ENCODE measurements around the gene THSD7A.

The THSD7A gene

DNA sequence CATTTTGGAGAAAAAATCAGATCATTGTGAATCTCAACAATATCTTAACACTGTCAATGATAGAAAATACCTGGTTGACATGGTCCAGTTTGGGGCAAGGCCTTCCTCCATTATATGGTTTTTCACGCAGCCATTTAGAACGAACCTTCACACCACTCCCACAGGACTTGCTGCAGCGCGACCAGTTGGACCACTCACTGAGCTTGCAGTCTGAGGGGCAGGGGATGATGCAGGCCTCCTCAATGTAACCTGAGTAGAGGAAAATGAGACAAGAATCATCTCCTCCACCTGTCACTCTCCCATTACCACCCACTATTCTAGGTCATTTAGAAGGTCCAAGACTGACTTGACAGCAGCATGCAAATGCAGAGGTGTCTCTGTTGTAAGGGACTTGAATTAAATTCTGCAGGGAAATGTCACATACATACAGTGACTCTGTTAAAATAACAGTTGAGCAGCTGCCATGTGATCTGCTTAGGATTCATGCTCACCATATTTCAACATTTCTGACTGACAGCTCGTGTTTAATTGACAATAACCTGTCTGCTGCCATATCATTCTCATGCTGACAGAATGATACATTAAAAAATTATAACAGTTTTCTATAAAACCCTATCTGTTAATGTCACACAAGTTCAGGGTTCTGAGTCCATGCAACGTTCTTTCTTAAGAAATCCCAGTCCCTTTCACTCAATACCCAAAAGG lies 403.0 kb downstream of the THSD7A start:
- no peaks in the 10 kb centered on the region for H3K36me3 ChIP-seq (replicated peaks; ENCODE audit: low read depth, low read length)

DNA sequence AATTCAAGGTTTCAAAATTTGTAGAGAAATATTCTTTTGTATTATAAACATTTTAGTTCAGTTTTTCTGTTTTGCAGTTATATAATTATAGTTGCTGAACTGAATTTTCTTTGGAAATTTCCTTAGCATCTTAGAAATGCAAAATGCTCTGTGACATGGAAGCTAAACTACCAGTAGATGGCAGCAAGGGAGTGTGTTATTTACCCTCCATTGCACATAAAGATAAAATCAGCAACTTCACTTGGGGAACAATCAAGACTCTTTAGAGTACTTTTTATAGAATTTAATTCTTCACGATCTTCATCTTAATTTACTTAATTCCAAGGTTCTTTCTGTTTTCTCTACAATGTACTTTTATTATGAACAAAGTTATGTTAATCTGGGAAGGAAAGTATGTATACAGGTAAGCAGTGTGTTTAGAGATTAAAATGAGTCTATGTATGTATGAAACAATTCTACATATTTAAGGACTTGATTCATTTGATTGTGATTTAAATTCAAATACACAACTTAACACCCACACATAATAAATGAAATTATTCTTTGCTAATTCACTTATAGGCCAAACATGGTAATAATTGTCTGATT lies 404.2 kb downstream of the THSD7A start:
- Histone ChIP-seq H3K4me3 (ENCODE audit: low read length) (no peak overlapping the region), H3K9me3 (ENCODE audit: insufficient read depth, low read length) (no peaks in the 10 kb centered on the region), H3K4me1 (ENCODE audit: low read length) (0 out of 2 replicates have a peak, but pooled peaks cover 4% of the 10 kb centered on the region), H4K20me1 (ENCODE audit: insufficient read depth, low read length) (no peaks in the 10 kb centered on the region), H3K27ac (ENCODE audit: low read length) (no peak overlapping the region), H3K9ac (ENCODE audit: low read length) (no peak overlapping the region), H2AFZ (ENCODE audit: low read depth, low read length) (no peak overlapping the region), H3K4me2 (ENCODE audit: low read length) (no peak overlapping the region), H3K36me3 (replicated peaks; ENCODE audit: low read depth, low read length) (no peaks in the 10 kb centered on the region), H3K79me2 (ENCODE audit: low read length) (no peaks in the 10 kb centered on the region), H3K27me3 (ENCODE audit: low read depth, low read length) (no peaks in the 10 kb centered on the region)
- TF ChIP-seq, protein P1, sequence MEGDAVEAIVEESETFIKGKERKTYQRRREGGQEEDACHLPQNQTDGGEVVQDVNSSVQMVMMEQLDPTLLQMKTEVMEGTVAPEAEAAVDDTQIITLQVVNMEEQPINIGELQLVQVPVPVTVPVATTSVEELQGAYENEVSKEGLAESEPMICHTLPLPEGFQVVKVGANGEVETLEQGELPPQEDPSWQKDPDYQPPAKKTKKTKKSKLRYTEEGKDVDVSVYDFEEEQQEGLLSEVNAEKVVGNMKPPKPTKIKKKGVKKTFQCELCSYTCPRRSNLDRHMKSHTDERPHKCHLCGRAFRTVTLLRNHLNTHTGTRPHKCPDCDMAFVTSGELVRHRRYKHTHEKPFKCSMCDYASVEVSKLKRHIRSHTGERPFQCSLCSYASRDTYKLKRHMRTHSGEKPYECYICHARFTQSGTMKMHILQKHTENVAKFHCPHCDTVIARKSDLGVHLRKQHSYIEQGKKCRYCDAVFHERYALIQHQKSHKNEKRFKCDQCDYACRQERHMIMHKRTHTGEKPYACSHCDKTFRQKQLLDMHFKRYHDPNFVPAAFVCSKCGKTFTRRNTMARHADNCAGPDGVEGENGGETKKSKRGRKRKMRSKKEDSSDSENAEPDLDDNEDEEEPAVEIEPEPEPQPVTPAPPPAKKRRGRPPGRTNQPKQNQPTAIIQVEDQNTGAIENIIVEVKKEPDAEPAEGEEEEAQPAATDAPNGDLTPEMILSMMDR (IDR thresholded peaks at IDR 0.05; ENCODE audit: low read depth, low read length), result peak; percentile 74
- no peak for TF ChIP-seq EZH2phosphoT487 (IDR thresholded peaks at IDR 0.05; ENCODE audit: low read depth)

More for the DNA sequence above, 403.0 kb downstream of the THSD7A start:
- Histone ChIP-seq H4K20me1 (ENCODE audit: insufficient read depth, low read length) (no peaks in the 10 kb centered on the region), H3K4me2 (ENCODE audit: low read length) (no peak overlapping the region), H2AFZ (ENCODE audit: low read depth, low read length) (no peak overlapping the region), H3K9ac (ENCODE audit: low read length) (no peak overlapping the region), H3K4me1 (ENCODE audit: low read length) (0 out of 2 replicates have a peak, but pooled peaks cover 4% of the 10 kb centered on the region), H3K79me2 (ENCODE audit: low read length) (no peaks in the 10 kb centered on the region), H3K27ac (ENCODE audit: low read length) (no peak overlapping the region), H3K9me3 (ENCODE audit: insufficient read depth, low read length) (no peaks in the 10 kb centered on the region), H3K4me3 (ENCODE audit: low read length) (no peak overlapping the region), H3K27me3 (ENCODE audit: low read depth, low read length) (no peaks in the 10 kb centered on the region)
- no peak for TF ChIP-seq EZH2phosphoT487 (IDR thresholded peaks at IDR 0.05; ENCODE audit: low read depth)
- TF ChIP-seq, protein P1 (IDR thresholded peaks at IDR 0.05; ENCODE audit: low read depth, low read length), result no peak

DNA sequence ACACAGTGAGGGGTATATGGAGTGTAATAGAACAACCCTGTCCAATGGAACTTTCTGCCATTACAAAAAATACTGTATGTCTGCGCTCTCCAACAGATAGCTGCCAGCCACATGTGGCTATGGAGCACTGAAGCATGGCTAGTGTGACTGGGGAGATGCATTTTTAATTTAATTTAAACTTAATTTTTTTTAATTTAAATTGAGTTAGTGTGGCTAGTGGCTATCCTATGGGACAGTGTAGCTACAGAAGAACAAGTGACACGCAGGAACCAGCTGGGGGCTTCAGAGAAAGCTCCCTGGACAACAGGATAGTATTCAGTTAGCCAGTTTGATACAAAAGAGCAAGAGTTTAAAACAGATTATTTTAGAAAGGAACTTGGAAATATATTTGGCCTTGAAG lies 408.0 kb downstream of the THSD7A start:
- H3K9ac ChIP-seq (ENCODE audit: low read length), result no peak overlapping the region
- no peak overlapping the region for H3K4me3 ChIP-seq (ENCODE audit: low read length)
- H4K20me1 ChIP-seq (ENCODE audit: insufficient read depth, low read length), result no peaks in the 10 kb centered on the region
- no peak overlapping the region for H3K27ac ChIP-seq (ENCODE audit: low read length)
- H3K9me3 ChIP-seq (ENCODE audit: insufficient read depth, low read length), result peaks cover 3% of the 10 kb centered on the region; the same call in 1 of the 2 replicates
- no peaks in the 10 kb centered on the region for H3K36me3 ChIP-seq (replicated peaks; ENCODE audit: low read depth, low read length)
- H3K27me3 ChIP-seq (ENCODE audit: low read depth, low read length), result no peaks in the 10 kb centered on the region
- no peaks in the 10 kb centered on the region for H3K79me2 ChIP-seq (ENCODE audit: low read length)
- H2AFZ ChIP-seq (ENCODE audit: low read depth, low read length), result no peak overlapping the region
- no peak for TF ChIP-seq EZH2phosphoT487 (IDR thresholded peaks at IDR 0.05; ENCODE audit: low read depth)
- TF ChIP-seq, protein P1 (IDR thresholded peaks at IDR 0.05; ENCODE audit: low read depth, low read length), result no peak
- 0 out of 2 replicates have a peak, but pooled peaks cover 4% of the 10 kb centered on the region for H3K4me1 ChIP-seq (ENCODE audit: low read length)
- H3K4me2 ChIP-seq (ENCODE audit: low read length), result no peak overlapping the region

DNA sequence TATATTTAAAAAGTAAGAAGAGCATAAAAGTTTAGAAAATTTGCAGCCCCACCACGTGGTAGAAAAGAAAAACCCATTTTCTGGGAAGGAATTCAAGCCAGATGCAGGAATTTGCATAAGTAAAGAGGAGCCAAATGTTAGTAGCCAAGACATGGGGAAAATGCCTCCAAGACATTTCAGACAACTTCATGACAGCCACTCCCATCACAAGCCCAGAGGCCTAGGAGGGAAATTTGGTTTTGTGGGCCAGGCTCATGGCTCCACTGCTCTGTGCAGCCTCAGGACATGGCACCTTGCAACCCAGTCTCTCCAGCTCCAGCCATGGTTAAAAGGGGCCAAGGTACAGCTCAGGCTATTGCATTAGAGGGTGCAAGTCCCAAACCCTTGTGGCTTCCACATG lies 411.9 kb downstream of the THSD7A start:
- no peak for TF ChIP-seq EZH2phosphoT487 (IDR thresholded peaks at IDR 0.05; ENCODE audit: low read depth)
- TF ChIP-seq, protein P1 (IDR thresholded peaks at IDR 0.05; ENCODE audit: low read depth, low read length), result no peak
- Histone ChIP-seq H2AFZ (ENCODE audit: low read depth, low read length) (no peak overlapping the region), H3K9ac (ENCODE audit: low read length) (no peak overlapping the region), H3K4me1 (ENCODE audit: low read length) (no peaks in the 10 kb centered on the region), H3K27ac (ENCODE audit: low read length) (no peak overlapping the region), H3K36me3 (replicated peaks; ENCODE audit: low read depth, low read length) (no peaks in the 10 kb centered on the region), H3K9me3 (ENCODE audit: insufficient read depth, low read length) (peaks cover 3% of the 10 kb centered on the region; the same call in 1 of the 2 replicates), H4K20me1 (ENCODE audit: insufficient read depth, low read length) (no peaks in the 10 kb centered on the region), H3K79me2 (ENCODE audit: low read length) (no peaks in the 10 kb centered on the region), H3K27me3 (ENCODE audit: low read depth, low read length) (no peaks in the 10 kb centered on the region), H3K4me2 (ENCODE audit: low read length) (no peak overlapping the region), H3K4me3 (ENCODE audit: low read length) (no peak overlapping the region)
